A673 (cell line): Measurements from ENCODE around the gene MVK.

Source experiments
- EZH2 ChIP-seq: fragments of 200-600 bp; sonication (generic); IDR thresholded peaks from 2 replicates; pipeline ENCODE4 v1.6.1; 2017; ENCODE audit warnings: borderline replicate concordance, low read depth, mild to moderate bottlenecking, mixed read lengths, antibody characterized with exemption, low read length; ENCODE audit not compliant: poor library complexity, severe bottlenecking
- TF ChIP-seq, protein P1 (sequence below): fragments of 300-800, 200-600 bp; sonication (generic); conservative IDR thresholded peaks from 2 replicates; pipeline ENCODE4 v1.5.1; 2017; ENCODE audit warnings: low read depth, mild to moderate bottlenecking, antibody characterized with exemption, low read length, moderate library complexity, mixed read lengths

DNA sequence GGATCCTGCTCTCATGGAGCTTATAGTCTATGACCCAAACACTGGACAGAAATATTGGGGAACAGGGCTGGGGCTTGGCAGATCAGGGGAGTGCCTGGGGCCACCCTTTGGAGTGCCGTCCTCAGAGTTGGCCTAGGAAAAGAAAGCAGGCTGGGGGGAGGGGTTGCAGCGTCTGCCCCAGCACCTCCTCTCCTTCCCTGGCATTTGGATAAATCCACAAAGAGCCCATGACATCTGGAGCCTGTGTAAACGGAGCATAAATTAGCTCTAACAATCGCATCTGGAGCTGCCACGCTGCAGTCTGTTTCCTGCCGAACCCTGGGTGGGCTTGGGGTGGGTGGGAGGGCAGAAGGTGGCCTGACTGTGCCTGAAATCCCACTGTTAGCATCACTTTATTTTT lies 63.8 kb downstream of the MVK start:
- no peak for TF ChIP-seq EZH2
- TF ChIP-seq, protein P1, sequence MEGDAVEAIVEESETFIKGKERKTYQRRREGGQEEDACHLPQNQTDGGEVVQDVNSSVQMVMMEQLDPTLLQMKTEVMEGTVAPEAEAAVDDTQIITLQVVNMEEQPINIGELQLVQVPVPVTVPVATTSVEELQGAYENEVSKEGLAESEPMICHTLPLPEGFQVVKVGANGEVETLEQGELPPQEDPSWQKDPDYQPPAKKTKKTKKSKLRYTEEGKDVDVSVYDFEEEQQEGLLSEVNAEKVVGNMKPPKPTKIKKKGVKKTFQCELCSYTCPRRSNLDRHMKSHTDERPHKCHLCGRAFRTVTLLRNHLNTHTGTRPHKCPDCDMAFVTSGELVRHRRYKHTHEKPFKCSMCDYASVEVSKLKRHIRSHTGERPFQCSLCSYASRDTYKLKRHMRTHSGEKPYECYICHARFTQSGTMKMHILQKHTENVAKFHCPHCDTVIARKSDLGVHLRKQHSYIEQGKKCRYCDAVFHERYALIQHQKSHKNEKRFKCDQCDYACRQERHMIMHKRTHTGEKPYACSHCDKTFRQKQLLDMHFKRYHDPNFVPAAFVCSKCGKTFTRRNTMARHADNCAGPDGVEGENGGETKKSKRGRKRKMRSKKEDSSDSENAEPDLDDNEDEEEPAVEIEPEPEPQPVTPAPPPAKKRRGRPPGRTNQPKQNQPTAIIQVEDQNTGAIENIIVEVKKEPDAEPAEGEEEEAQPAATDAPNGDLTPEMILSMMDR, result no peak
